BE2C (cell line): Measurements from ENCODE around the gene NOX3.
A peak's percentile ranks its signal among the peaks of the same experiment; 100 is the strongest.
"Not testable (repeated sequence)": the region's sequence is repeated elsewhere in the genome, so short reads cannot be mapped to it uniquely, and the experiment has no call there.

Source experiments
- DNase-seq: peaks from one replicate; pipeline ENCODE4 v3.0.0-alpha.2; 2020
- H3K27me3 ChIP-seq: fragments of 250-450 bp; sonication (Bioruptor Pico); 2 replicates; pipeline ENCODE4 v1.5.1; 2020; ENCODE audit warnings: mild to moderate bottlenecking
- H3K36me3 ChIP-seq: fragments of 250-450 bp; sonication (Bioruptor Pico); 2 replicates; pipeline ENCODE4 v1.5.1; 2020; ENCODE audit warnings: mild to moderate bottlenecking
- H3K4me1 ChIP-seq: fragments of 250-450 bp; sonication (Bioruptor Pico); 2 replicates; pipeline ENCODE4 v1.5.1; 2020
- H3K4me3 ChIP-seq: 2 replicates; pipeline ENCODE4 v1.5.1; 2011; ENCODE audit warnings: low read depth, low read length
- H3K9me3 ChIP-seq: fragments of 250-450 bp; sonication (Bioruptor Pico); 2 replicates; pipeline ENCODE4 v1.5.1; 2020
- CTCF ChIP-seq: IDR thresholded peaks from 2 replicates; pipeline ENCODE4 v1.5.1; 2012; ENCODE audit warnings: mild to moderate bottlenecking, low read depth, low read length

The NOX3 gene

GRCh38 chr6:155452576-155452975 is 3.1 kb downstream of the NOX3 start:
- no peak for DNase-seq
- no peaks in the 10 kb centered on the region for H3K9me3 ChIP-seq
- no peaks in the 10 kb centered on the region for H3K36me3 ChIP-seq
- no peak overlapping the region for H3K4me3 ChIP-seq
- H3K4me1 ChIP-seq, result peaks cover 18% of the 10 kb centered on the region
- no peaks in the 10 kb centered on the region for H3K27me3 ChIP-seq
- no peak for TF ChIP-seq CTCF

- H3K4me1 ChIP-seq, result peaks cover 18% of the 10 kb centered on the region
- not testable (repeated sequence) for H3K27me3 ChIP-seq, H3K4me3 ChIP-seq, H3K9me3 ChIP-seq, H3K36me3 ChIP-seq, DNase-seq
These were observed 4.1 kb downstream of the NOX3 start for GRCh38 chr6:155451530-155451929.

- no peaks in the 10 kb centered on the region for H3K27me3 ChIP-seq
- TF ChIP-seq CTCF, result no peak
- H3K36me3 ChIP-seq, result no peaks in the 10 kb centered on the region
- no peak for DNase-seq
- H3K4me3 ChIP-seq, result peak overlapping the region; percentile 23; the same call in 1 of the 2 replicates
- no peaks in the 10 kb centered on the region for H3K9me3 ChIP-seq
- peaks cover 18% of the 10 kb centered on the region for H3K4me1 ChIP-seq
These were observed 5.4 kb downstream of the NOX3 start for GRCh38 chr6:155450240-155450581.

GRCh38 chr6:155449450-155450239 is 6.0 kb downstream of the NOX3 start:
- TF ChIP-seq CTCF, result no peak
- no peaks in the 10 kb centered on the region for H3K9me3 ChIP-seq
- no peaks in the 10 kb centered on the region for H3K27me3 ChIP-seq
- DNase-seq, result peak; percentile 64
- peaks cover 21% of the 10 kb centered on the region for H3K4me1 ChIP-seq
- H3K4me3 ChIP-seq, result peak overlapping the region; percentile 23
- H3K36me3 ChIP-seq, result no peaks in the 10 kb centered on the region

GRCh38 chr6:155448668-155449449 is 6.8 kb downstream of the NOX3 start:
- TF ChIP-seq CTCF, result no peak
- peak overlapping the region; percentile 23 for H3K4me3 ChIP-seq
- DNase-seq, result peak; percentile 79
- H3K27me3 ChIP-seq, result no peaks in the 10 kb centered on the region
- H3K36me3 ChIP-seq, result no peaks in the 10 kb centered on the region
- H3K4me1 ChIP-seq, result peaks cover 27% of the 10 kb centered on the region
- H3K9me3 ChIP-seq, result no peaks in the 10 kb centered on the region

GRCh38 chr6:155447949-155448348 is 7.7 kb downstream of the NOX3 start:
- DNase-seq, result no peak
- TF ChIP-seq CTCF, result no peak
- no peak overlapping the region for H3K4me3 ChIP-seq
- peaks cover 33% of the 10 kb centered on the region for H3K4me1 ChIP-seq
- H3K27me3 ChIP-seq, result no peaks in the 10 kb centered on the region
- no peaks in the 10 kb centered on the region for H3K9me3 ChIP-seq
- no peaks in the 10 kb centered on the region for H3K36me3 ChIP-seq
